Skin of body (tissue), 2 donors: ENCODE data around the gene CFAP97D2. TPM values are rescaled to one million over a fixed set of nuclear protein-coding genes. Genes with fewer than 3 reads are reported as not detected.
"Not testable (repeated sequence)": the region's sequence is repeated elsewhere in the genome, so short reads cannot be mapped to it uniquely, and the experiment has no call there.

Experiments used
- DNase-seq: peaks from one replicate; lab custom pipeline; 2025; lab: John Stamatoyannopoulos, UW
- total RNA-seq: library from RNA; depleted of rRNA; stranded (reverse); fragments of >200 nt; gene quantifications from one replicate; pipeline ENCODE4 v1.2.3, GENCODE V29; 2014

The CFAP97D2 gene
- total RNA-seq, 1 donor from 2014 or later = not detected

DNA sequence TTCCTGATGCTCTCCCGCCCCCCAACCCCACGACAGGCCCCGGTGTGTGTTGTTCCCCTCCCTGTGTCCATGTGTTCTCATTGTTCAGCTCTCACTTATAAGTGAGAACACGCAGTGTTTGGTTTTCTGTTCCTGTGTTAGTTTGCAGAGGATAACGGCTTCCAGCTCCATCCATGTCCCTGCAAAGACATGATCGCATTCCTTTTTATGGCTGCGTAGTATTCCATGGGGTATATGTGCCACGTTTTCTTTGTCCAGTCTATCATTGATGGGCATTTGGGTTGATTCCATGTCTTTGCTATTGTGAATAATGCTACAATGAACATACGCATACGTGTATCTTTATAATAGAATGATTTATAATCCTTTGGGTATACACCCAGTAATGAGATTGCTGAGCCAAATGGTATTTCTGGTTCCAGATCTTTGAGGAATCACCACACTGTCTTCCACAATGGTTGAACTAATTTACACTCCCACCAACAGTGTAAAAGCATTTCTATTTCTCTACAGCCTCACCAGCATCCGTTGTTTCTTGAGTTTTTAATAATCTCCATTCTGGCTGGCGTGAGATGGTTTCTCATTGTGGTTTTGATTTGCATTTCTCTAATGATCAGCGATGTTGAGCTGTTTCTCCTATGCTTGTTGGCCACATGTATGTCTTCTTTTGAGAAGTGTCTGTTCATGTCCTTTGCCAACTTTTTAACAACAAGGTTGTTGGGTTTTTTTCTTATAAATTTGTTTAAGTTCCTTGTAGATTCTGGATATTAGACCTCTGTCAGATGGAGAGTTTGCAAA is 20.0 kb upstream of the CFAP97D2 start:
- not testable (repeated sequence) for DNase-seq

DNA sequence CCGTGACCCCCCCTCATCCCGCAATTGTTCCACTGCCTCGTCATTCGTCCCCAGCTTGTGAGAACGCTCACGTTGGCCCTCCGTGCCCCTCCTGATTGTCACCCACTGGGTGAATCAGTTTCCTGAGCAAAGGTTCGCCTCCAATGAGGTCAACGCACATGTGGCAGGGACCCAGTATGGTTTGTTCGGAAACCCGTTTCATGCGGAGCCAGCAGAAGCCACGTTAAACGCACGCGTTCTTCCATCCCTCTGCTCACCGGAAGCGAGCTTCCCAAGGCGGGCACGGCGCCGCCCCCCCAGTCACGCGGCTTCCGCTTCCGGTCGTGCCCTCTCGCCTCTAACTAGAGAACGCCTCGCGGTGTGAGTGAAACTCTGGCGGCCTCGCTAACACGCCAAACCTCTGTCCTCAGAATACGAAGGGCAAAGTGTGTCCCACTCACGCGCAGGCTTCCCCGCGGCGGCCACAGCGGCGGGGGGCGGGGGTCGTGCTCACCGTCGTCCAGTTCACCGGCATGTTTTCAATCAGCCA is 18.0 kb upstream of the CFAP97D2 start:
- DNase-seq = no peak

DNA sequence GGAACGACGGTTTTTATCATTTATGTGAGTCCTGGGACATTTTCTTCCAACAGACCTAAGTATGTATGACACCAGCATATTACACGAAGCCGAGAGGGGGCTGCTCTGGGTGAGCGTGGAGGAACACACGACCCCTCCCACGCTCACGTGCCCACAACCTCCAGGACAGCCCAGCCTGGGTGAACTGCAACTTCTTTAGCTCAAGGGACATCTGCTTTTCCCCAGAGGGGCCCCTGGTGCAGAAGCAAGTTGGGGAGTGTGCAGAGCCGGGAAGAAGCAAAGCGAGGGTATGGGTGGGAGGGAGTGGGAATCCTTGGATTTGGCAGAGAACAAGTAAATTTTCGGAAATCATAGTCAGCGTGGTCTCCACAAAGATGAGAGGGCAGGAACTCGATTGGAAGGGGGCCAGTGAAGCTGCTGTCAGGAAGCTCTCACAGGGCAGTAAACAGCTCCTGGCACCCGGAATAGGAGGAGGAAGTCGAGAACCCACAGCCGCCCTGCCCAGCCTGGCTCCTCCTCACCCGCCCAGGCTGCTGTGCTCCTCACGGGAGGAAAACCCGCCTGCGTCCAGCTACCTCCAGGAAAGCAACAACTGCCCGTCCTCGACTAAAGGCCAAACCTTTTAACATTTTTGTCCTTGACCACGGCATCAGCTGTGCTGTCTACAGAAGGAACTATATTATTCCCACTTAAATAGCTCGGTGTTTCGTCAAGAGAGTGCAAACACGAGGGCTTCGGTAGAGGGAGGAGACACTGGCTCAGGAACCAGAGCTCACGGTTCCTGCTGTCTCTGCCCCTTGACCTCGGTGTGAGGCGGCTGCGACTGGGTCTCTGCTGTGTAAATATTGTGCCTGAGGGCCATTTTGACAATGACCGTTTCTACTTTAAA is 17.2 kb upstream of the CFAP97D2 start:
- DNase-seq = peak; percentile 14

DNA sequence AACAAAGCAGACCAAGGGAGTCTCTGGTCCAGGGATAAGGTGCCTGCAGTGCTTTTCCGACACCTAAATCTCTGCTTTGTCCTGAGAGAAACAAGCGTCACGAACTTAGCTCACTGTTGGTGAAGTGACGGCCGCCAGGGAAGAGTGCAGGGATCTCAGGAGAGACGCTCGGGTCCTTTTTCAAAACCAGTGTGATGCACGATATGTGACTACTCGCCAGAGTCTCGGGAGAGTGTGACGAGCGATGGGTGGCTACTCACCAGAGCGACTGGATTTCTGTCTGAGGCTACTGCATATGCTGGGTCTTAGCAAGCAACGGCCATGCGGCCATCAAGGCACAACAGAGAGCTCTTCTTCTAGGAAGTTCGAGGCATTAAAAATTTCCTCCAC is 16.5 kb upstream of the CFAP97D2 start:
- DNase-seq = no peak

DNA sequence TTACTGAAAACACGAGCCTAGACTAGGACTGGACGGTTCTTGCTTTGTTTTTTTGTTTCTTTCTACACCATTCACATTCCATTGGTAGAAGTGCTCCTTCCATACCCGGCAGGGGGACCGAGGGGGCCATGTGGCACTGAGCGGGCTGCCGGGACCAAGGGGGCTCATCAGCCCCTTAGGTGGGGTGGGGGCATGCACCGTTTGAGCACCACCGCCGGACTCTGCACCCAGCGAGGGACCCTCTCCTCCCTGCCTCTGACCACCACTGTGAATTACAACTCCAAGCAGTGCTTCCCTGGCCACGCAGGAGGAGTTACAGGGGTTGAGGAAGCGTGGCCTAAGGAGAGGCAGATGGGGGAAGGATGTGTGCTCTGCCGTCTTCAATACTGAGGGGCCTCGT is 15.0 kb upstream of the CFAP97D2 start:
- DNase-seq = no peak

DNA sequence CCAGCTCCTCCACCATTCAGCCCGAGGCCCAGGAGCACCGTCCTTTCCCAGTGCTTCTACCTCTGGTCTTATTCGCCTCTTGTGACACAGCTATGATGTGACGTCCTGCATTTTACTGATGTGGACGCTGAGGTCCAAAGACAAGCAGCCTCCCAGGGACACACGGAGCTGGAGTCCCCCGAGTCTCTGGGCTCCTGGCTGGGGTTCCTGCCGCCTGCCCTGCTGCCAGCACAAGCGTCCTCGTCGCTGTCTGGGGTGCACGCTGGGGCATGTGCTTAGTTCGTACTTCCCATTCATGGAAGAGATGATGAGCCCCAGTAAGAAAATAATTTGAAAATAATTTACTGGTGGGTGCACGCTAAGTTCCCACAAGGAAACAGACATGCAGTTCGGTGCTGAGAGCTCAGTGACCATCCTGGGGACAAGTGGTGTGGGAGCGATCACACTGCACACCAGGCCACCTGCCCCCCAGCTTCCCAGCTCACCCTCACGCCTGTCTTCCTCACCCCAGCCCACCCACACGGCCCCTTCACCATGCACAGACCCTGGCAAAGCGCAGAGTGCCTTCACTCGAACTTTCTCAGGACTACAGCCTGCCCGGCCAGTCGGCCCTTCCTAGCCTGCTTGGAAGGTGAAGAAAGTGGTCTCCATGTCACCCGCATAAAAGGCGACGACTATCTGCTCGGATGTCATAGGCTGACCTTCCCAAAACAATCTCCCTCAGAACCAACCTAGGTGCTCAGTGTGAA is 14.2 kb upstream of the CFAP97D2 start:
- no peak for DNase-seq

DNA sequence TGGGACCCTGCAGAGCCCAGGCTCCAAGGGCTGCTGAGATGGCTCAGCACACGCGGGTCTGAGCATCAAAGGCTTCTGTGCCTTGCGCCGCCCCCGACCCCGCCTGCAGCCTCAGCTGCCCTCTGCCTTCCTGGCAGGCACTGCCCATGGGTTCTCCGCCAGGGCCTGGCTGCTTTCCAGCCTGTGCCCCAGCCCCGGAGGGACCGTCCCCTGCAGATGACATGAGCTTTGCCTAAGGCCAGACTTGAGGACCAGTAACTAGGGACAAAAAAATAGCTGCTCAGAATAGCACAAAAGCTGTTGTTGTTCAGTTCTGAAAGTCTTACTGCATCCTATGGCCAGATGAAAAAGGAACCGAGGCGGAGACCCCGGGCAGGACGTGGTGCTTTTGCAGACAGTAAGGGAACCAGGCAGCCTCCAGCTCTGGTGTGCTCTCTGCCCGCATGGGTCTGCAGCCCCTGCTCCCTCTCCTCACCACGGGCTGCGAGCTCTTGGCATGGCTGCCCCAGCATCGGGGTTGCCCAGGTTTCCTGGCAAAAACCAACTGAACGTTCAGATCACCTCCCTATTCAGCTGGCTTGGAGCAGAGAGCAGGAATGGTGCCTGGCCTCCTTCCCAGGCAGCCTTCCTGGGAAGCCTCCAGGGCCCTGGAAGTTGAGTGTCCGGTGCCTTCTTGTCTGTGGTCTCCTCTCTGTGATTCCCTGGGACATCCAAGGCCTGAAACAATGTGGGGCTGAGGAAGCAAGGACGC is 12.5 kb upstream of the CFAP97D2 start:
- DNase-seq = no peak

DNA sequence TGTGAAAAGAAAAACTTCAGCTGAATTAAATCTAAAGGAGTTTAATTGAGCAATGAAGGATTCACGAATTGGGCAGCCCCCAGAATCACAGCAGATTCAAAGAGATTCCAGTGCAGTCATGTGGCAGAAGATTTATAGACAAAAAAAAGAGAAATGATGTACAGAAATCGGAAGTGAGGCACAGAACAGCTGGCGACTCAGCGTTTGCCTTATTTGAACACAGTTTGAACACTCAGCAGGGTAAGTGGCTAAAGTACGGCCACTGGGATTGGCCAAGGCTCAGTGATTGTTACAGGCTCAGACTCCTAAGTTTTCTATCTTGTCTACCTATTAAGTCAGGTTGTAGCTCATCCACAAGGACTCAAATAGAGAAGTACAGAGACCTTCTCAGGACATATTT is 11.6 kb upstream of the CFAP97D2 start:
- no peak for DNase-seq

DNA sequence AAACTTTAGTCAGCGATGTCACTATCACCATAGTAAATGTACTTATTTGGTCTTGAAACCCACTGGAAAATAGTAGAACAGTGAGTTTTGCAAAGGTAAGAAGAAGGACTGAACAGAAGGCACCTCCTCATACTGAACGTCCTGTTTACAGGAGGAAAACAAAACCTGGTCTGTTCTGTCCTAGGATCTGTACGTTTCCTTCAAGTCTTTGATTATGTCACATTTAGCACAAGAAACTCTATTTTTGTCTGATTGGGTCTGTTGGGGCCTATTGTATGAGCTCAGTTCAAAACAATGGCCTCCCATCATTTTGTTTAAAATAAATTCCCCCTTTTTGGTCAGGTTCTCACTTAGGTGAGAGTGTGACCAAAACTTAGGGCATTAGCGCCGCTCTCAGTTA is 11.2 kb upstream of the CFAP97D2 start:
- no peak for DNase-seq

DNA sequence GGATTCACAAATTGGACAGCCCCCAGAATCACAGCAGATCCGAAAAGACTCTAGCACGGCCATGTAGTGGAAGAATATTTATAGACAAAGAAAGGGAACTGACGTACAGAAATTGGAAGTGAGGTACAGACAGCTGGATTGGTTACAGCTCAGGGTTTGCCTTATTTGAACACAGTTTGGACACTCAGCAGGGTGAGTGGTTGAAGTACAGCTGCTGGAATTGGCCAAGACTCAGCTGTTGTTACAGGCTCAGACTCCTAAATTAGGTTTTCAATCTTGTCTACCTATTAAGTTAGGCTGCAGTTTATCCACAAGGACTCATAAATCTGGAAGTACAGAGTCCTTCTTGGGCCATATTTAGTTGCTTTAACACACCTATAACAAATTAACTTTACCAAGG is 5.8 kb upstream of the CFAP97D2 start:
- DNase-seq = no peak

DNA sequence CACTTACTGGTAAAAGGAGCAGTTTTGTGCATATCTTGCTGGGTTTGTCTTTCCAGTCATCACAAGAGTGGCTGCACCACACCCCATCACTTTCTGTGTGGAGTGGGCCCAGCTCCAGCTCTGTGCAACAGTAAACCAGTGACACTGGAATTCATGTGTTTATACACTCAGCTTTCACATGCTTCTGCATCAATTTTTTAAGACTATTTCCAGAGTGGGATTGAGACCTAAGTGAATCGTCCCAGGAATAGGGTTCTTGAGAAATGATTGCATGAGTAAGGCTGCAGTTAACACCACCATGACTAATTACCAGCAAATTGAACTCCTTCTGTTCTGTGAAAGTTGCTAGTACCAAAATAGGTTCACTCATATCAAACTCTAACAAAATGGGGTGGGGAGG is 5.3 kb upstream of the CFAP97D2 start:
- DNase-seq = no peak

DNA sequence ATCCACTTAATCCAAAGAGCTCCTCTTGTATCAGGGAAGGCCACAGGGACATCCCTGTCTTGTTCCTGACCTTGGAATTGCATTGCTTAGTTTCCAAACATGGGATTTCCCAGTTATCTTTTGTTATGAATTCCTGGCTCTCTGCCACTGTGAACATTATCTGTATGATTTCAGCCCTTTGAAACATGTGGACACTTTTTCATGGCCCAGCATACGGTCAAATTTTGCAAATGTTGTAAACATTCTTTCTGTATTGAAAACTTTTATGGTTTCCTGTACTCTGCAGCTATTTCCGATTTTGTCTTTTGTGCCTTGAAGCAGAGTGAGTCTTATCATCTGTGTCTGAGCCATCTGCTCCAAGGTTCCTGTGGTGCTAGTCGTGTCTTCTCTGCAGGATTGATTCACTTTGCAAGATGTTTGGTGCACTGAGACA is 4.5 kb upstream of the CFAP97D2 start:
- no peak for DNase-seq

DNA sequence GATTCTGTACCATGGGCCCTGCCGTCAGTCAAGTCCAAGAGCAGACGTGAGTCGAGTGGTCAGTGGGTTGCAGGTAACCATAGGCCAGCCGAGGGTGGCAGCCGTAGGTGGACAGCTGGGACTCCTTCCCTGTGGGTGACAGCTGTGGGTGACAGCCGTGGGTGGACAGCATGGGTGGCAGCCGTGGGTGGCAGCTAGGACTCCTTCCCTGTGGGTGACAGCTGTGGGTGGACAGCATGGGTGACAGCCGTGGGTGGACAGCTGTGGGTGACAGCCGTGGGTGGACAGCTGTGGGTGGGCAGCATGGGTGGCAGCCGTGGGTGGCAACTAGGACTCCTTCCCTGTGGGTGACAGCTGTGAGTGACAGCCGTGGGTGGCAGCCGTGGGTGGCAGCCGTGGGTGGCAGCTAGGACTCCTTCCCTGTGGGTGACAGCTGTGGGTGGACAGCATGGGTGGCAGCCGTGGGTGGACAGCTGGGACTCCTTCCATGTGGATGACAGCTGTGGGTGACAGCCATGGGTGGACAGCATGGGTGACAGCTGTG is 2.6 kb upstream of the CFAP97D2 start:
- DNase-seq = not testable (repeated sequence)

DNA sequence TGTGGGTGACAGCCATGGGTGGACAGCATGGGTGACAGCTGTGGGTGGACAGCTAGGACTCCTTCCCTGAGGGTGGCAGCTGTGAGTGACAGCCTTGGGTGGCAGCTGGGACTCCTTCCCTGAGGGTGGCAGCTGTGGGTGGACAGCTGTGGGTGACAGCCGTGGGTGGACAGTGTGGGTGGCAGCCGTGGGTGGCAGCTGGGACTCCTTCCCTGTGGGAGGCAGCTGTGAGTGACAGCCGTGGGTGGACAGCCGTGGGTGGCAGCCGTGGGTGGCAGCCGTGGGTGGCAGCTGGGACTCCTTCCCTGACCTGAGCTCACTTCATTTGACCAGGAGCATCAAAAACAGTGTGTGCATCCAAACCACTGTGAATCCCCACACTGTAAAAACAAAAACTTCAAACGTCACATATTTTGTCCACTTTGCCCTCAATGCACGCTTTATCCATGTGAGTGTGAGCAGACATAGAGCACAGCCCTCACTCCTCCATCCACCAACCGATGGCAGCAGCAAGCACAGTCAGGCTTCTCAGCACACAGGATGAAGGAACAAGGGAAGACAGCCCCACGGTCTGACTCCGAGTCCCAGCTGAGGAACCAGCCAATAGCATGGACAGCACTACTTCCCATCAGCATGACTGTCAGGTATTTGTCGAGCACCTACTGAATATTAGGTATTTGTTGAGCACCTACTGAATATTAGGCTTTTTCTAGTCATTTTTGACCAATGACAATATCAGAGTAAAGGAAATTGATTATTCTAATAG is 1.6 kb upstream of the CFAP97D2 start:
- DNase-seq = no peak

DNA sequence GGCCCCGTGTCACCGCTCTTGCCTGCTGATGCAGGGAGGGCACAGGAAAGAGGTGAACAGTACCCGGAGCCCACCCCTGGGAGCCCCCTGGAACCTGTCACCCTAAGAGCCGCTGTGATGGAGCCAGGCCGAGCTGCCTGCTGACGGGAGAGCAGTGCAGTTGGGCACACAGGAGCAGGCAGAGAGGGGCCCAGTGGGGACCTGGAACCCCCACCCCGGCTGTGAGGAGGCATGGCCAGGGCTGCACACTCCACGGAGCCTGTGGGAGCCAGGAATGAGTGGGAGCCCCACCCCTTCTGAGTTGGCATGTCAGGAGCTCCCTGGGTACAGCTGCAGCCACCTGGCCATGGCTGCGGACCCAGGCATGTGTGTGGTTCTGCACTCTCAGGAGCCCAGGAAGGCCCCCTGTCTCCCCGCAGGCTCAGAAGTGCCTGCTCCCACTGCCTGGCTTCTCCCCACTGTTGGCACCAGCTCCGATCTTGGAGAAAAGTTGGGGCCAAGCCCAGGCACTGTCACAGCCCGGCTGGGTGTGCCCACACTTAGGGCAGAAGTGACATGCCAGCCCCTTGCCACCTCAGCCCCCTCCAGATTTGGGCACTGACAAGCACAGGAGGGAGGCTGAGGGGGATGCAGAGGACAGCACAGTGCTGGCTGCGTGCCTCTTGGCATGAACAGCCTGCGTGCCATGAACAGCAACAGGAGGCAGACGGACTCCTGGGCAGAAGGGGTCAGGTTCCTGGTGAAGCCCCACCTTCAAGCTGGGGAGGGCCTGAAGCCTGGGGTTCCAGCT is 6.3 kb downstream of the CFAP97D2 start:
- DNase-seq = no peak

DNA sequence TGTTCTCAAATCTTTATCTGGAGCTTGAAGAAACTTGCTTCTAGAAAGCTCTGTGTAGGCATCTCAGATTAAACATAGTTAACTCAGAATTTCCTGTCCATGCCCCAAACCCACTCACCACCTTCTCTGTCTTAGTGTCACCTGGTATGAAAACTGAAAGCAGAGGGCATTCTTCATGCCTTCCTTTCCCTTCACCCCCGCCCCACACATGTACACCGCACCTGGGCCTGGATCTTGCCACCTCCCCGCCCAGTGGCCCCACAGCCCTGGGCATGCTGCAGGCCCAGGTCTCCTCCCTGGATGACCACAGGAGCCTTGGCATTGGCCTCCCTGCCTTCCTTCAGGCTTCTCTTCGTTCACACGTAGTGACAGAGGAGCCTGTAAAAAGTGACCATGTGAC is 15.8 kb downstream of the CFAP97D2 start:
- DNase-seq = no peak

DNA sequence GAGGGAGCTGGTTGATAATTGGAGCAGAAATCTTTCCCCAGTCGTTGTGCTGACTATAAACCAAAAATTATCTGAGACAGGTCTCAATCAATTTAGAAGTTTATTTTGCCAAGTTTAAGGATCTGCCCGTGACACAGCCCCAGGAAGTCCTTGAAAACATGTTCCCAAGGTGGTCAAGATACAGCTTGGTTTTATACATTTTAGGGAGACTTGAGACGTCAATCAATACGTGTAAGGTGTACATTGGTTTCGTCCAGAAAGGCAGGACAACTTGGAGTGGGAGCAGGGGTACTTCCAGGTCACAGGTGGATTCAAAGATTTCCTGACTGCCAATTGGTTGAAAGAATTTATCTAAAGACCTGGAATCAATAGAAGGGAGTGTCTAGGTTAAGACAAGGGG is 17.6 kb downstream of the CFAP97D2 start:
- no peak for DNase-seq

DNA sequence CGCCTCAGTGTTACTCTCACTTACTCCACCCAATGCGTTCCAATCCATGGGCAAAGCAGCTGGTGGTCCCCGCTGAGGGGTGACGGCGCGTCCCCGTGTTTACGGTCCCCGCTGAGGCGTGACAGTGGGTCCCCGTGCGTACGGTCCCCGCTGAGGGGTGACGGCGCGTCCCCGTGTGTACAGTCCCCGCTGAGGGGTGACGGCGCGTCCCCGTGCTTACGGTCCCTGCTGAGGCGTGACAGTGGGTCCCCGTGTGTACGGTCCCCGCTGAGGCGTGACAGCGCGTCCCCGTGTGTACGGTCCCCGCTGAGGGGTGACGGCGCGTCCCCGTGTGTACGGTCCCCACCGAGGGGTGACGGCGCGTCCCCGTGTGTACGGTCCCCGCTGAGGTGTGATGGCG is 19.5 kb downstream of the CFAP97D2 start:
- DNase-seq = no peak

DNA sequence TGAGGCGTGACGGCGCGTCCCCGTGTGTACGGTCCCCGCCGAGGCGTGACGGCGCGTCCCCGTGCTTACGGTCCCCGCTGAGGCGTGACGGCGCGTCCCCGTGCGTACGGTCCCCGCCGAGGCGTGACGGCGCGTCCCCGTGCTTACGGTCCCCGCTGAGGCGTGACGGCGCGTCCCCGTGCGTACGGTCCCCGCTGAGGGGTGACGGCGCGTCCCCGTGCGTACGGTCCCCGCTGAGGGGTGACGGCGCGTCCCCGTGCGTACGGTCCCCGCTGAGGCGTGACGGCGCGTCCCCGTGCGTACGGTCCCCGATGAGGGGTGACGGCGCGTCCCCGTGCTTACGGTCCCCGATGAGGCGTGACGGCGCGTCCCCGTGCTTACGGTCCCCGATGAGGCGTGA is 20.5 kb downstream of the CFAP97D2 start:
- DNase-seq = not testable (repeated sequence)
